Aorta (tissue), 5 donors: ENCODE measurements around the gene COMMD4. TPM values are rescaled to one million over a fixed set of nuclear protein-coding genes. Genes with fewer than 3 reads are reported as not detected.

Source experiments
- ATAC-seq: fragments of 200-7000 bp; cut with Tn5 transposase; one replicate; pipeline ENCODE4 v1.9.1; 2022; ENCODE audit warnings: moderate library complexity; ENCODE audit not compliant: low FRiP score
- DNase-seq, 2 donors: peaks; one replicate each; pipeline ENCODE4 v3.0.0-alpha.2; 2020
- H3K27ac ChIP-seq, 2 donors: one replicate each; pipeline ENCODE4 v1.5.1; 2013; ENCODE audit warnings: low read length in 2 of 2, mild to moderate bottlenecking in 2 of 2, moderate library complexity in 2 of 2, control low read depth in 1 of 2, inconsistent platforms in 1 of 2, low read depth in 1 of 2
- H3K27me3 ChIP-seq, 2 donors: one replicate each; pipeline ENCODE4 v1.6.1; 2013; ENCODE audit warnings: control low read depth in 1 of 2, low read length in 1 of 2, mild to moderate bottlenecking in 1 of 2, moderate library complexity in 1 of 2; ENCODE audit not compliant: insufficient read depth in 2 of 2, control insufficient read depth in 1 of 2
- H3K36me3 ChIP-seq, 2 donors: one replicate each; pipeline ENCODE4 v1.6.1; 2013; ENCODE audit warnings: control low read depth in 1 of 2, low read length in 1 of 2, mild to moderate bottlenecking in 1 of 2; ENCODE audit not compliant: insufficient read depth in 2 of 2, control insufficient read depth in 1 of 2
- H3K4me1 ChIP-seq, 2 donors: one replicate each; pipeline ENCODE4 v1.6.1; 2013; ENCODE audit warnings: low read length in 2 of 2, control low read depth in 1 of 2, mild to moderate bottlenecking in 1 of 2, moderate library complexity in 1 of 2; ENCODE audit not compliant: insufficient read depth in 2 of 2, control insufficient read depth in 1 of 2
- H3K4me3 ChIP-seq, 2 donors: one replicate each; pipeline ENCODE4 v1.5.1; 2013; ENCODE audit warnings: low read length in 2 of 2, control low read depth in 1 of 2, mild to moderate bottlenecking in 1 of 2
- H3K9me3 ChIP-seq: one replicate; pipeline ENCODE4 v1.6.1; 2013; ENCODE audit warnings: mild to moderate bottlenecking, low read length; ENCODE audit not compliant: control insufficient read depth
- WGBS, 2 donors: extraction: QIAGEN DNeasy Blood & Tissue Kit; methylation state at CpG; one replicate each; pipeline ENCODE4 v1.1.7; 2013; 5-methylcytosine and 5-hydroxymethylcytosine counted together
- intact Hi-C, 2 donors: fragments of 100-400 bp; cut with DNase I; formaldehyde crosslinking; loops; one replicate each; pipeline versions ENCODE4 v1.14.2 to v1.15.0; 2022
- polyA plus RNA-seq, 2 donors: library from polyadenylated mRNA; stranded (reverse); fragments of 200-250 nt; gene quantifications; one replicate each; pipeline ENCODE4 v1.2.3, GENCODE V29; 2013
- total RNA-seq, 2 donors: library from RNA; stranded (reverse); fragmentation: NEBNext Ultra II Directional; extraction: Animal tissue kit (Norgen Biotek cat#: 25700); gene quantifications; one replicate each; pipeline ENCODE4 v1.2.1, GENCODE V29; 2021
- donor health status: healthy with polysubstance abuse.
- donor health status: Bipolar disorder and iron deficiency.
- donor health status: DM: no; HTN: no; CAD: no.
- donor health status: DM: no; HTN: no; CAD: no.
- donor health status: DM: yes; HTN: yes; CAD: no.

The COMMD4 gene
- total and polyA plus RNA-seq, 4 donors: 27.0 to 136 (median 39.2) TPM

DNA sequence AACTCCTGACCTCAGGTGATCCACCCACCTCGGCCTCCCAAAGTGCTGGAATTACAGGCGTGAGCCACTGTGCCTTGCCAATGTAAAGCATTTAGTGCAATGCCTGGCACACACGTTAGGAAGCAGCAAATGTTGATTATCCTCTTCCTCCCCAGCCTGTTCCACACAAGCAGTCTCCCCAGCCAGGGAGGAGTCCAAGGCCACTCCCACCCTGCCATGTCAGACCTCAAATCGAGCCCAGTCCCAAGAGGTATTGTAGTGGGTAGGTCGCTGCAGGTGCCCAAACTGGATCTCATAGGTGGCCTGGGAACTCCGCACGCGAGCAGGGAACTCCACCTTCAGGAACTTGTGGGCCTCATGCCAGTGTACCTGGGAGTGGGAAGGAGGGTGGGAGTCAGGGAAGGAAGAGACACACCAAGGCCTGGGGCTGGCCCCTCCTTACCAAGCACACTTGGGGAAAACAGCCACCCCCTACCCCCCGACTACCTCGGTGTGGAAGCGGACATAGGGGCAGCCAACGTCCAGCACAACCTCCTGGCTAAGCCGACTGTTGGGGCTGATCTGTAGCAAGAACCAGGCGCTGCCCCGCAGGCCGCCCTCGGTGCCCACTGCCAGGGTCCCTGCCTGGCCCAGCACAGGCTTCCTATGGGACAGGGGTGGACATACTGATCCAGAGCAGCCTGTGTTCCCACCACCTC lies 22.3 kb downstream of the COMMD4 start:
- H3K4me1 ChIP-seq: no peaks in the 10 kb centered on the region
- peak in 1 of 2 donors; percentile 37 for DNase-seq
- H3K9me3 ChIP-seq: no peaks in the 10 kb centered on the region
- H3K27ac ChIP-seq: no peak overlapping the region
- peaks cover 0 to 7% of the 10 kb centered on the region in 2 donors for H3K36me3 ChIP-seq
- ATAC-seq: no peak
- intact Hi-C loops: no loop called here
- 94 to 96% methylated on average over 17 of the region's 17 CpGs for WGBS, 2 donors
- no peak overlapping the region for H3K4me3 ChIP-seq
- no peaks in the 10 kb centered on the region for H3K27me3 ChIP-seq

DNA sequence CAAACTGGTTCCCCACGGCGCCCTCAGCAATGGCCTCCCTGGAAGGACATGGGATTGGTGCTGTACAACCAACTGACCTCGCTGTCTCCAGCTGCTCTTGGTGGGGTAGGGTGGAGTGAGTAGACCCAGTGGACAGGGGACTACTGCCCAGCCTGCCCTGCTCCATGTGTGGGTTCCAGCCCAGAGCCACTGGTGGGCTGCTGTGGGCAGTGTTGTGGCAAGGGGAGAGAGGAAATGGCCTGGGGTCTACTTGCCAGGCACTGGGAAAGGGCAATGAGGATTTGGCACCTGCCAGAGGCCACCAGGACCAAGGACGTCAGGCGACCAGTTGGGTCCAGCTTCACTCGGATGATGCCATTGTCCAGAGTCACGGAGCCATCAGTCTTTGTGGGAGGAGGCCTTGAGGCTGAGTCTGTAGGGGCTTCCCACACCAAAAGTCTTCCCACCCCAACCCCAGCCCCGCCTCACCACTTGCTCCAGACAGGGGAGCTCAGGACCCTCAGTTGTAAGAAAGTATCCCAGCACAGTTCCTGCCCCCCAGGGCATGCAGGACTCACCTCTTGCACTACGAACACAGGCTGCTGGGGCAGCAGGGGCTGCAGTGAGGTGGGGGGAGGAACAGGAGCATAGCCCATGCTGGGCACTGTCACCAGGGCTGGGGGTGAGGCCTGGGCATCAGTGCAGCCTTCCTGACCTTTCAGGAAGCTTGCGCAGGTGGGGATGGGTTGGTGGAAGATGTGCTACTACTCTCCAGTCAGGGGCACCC lies 23.1 kb downstream of the COMMD4 start:
- WGBS, 2 donors: 93 to 95% methylated on average over 10 of the region's 10 CpGs
- ATAC-seq: no peak
- intact Hi-C loops: no loop called here
- Histone ChIP-seq H3K36me3 (peaks cover 0 to 7% of the 10 kb centered on the region in 2 donors), H3K27ac (no peak overlapping the region), H3K9me3 (no peaks in the 10 kb centered on the region), H3K4me1 (no peaks in the 10 kb centered on the region), H3K27me3 (no peaks in the 10 kb centered on the region), H3K4me3 (no peak overlapping the region)
- DNase-seq: peak in 1 of 2 donors; percentile 26

GRCh38 chr15:75359537-75360250 lies 23.8 kb downstream of the COMMD4 start:
- peak in 1 of 2 donors; percentile 28 for DNase-seq
- Histone ChIP-seq H3K4me1 (no peaks in the 10 kb centered on the region), H3K9me3 (no peaks in the 10 kb centered on the region), H3K36me3 (peaks cover 0 to 7% of the 10 kb centered on the region in 2 donors), H3K27me3 (no peaks in the 10 kb centered on the region), H3K27ac (no peak overlapping the region), H3K4me3 (no peak overlapping the region)
- intact Hi-C loops: loop anchor here in 1 of 2 donors (10.0 kb wide), 1 partner anchor 265 kb away; the partner anchor contains the start of gene SNUPN
- 88 to 90% methylated on average over 15 of the region's 15 CpGs for WGBS, 2 donors
- no peak for ATAC-seq

DNA sequence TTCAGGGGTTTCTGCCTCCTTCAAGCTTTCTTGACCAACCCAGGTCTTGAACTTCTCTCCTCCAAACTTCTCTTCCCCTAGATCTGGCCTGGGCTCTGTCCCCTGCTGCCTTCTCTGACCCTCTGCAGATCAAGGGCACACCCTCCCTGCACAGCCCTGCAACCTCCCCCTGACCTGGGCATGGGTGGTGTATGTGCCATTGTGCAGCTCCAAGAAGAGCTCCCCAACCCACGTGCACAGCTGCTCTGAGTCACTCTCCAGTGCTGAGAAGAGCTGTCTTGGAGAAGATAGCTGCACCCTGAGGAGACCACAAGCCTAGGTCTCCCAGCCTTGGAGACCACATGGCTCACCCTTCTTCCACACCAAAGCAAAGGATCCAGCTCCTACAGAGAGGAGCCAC lies 24.5 kb downstream of the COMMD4 start:
- Histone ChIP-seq H3K4me1 (no peaks in the 10 kb centered on the region), H3K9me3 (no peaks in the 10 kb centered on the region), H3K27me3 (no peaks in the 10 kb centered on the region), H3K36me3 (peaks cover 0 to 7% of the 10 kb centered on the region in 2 donors), H3K4me3 (no peak overlapping the region), H3K27ac (no peak overlapping the region)
- 56 to 74% methylated on average over 1 of the region's 1 CpG for WGBS, 2 donors
- no peak for ATAC-seq
- no peak for DNase-seq
- intact Hi-C loops: loop anchor here in 1 of 2 donors (10.0 kb wide), 1 partner anchor 264 kb away; the partner anchor contains the start of gene SNUPN

DNA sequence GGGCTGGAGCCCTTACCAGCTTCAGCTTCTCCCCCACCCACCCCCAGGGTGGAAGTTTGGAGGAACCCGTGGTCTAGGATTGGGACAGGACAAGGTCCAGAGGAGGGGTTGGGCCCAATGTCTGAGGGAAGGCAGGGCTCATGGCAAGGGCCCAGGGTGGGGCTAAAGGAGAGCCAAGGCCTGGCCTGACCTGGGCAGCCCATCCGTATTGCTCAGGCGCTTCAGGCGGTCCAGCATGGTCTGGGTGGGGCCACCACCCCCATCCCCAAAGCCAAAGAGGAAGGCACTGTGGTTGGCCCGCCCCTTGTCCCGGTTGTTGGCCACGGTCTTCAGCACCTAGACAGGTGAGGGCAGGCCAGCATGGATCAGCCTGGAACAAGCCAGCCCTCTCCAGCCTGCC lies 25.0 kb downstream of the COMMD4 start:
- DNase-seq (peak in 1 of 2 donors; percentile 29), ATAC-seq (no peak)
- no peaks in the 10 kb centered on the region for H3K27me3 ChIP-seq
- no peak overlapping the region for H3K27ac ChIP-seq
- peaks cover 0 to 7% of the 10 kb centered on the region in 2 donors for H3K36me3 ChIP-seq
- intact Hi-C loops: loop anchor here in 1 of 2 donors (10.0 kb wide), 1 partner anchor 264 kb away; the partner anchor contains the start of gene SNUPN
- 93 to 94% methylated on average over 7 of the region's 7 CpGs for WGBS, 2 donors
- H3K4me3 ChIP-seq: no peak overlapping the region
- H3K9me3 ChIP-seq: no peaks in the 10 kb centered on the region
- no peaks in the 10 kb centered on the region for H3K4me1 ChIP-seq

DNA sequence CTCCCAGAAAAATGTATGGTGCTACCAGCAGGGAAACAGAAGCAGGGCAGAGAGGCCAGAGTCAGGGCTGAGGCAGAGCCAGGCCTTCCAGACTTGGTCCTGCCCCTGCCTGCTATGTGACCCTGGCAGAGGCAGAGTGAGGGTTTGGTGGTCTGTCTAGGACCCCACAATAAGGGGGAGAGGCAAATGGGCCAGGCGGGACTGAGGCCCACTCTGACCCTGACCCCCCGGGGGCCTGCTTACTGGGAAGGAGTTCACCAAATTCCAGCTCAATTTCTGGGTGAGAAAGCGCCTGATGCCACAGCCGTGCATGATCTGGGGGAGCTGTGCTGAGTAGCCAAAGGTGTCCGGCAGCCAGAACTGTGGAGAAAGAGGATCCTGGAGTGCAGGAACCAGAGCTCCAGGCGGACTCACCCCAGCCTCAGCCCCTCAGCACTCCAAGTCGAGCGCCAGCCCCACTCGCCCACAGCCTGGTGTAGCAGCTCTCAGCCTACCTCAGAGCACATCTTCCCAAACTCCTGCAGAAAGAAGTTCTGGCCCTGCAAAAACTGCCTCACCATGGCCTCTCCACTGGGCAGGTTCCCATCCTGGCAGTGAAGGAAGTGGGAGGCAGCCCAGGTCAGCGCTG lies 25.6 kb downstream of the COMMD4 start:
- H3K27me3 ChIP-seq: no peaks in the 10 kb centered on the region
- H3K27ac ChIP-seq: no peak overlapping the region
- no peaks in the 10 kb centered on the region for H3K4me1 ChIP-seq
- 93% methylated on average over 10 of the region's 10 CpGs for WGBS, 2 donors
- H3K4me3 ChIP-seq: no peak overlapping the region
- ATAC-seq (no peak), DNase-seq (peak in 1 of 2 donors; percentile 40)
- peaks cover 0 to 7% of the 10 kb centered on the region in 2 donors for H3K36me3 ChIP-seq
- H3K9me3 ChIP-seq: no peaks in the 10 kb centered on the region
- intact Hi-C loops: loop anchor here in 1 of 2 donors (10.0 kb wide), 1 partner anchor 263 kb away; the partner anchor contains the start of gene SNUPN

DNA sequence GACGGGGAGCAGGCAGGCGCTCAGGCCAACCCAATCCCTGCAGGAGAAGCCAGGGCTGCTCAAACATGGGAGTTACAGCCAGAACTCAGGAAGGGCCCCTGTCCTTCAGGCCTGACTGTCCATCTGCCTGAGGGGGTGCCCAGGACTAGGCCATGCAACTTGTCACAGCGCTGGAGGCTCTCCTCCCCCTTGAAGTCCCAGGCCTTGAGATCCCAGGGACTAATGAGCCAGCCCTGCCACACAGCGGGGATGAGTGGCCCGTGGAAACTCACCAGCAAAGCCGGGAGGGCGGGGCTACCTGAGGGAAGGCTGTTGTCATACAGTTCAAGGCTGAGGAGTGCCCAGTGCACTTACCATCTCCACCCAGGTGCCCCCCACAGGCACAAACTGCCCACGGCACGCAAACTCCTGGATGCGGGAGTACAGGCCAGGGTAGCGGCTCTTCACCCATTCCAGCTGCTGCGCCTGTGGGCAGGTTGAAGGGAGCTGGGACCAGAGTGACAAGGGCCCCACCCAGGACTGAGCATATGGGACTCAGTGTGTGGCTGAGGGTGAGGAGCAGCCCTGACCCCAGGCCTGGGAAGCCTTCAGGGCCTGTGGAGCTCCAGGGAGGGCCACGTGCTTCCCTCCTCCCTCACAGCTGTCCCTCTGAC lies 26.3 kb downstream of the COMMD4 start:
- H3K4me1 ChIP-seq: no peaks in the 10 kb centered on the region
- H3K27me3 ChIP-seq: no peaks in the 10 kb centered on the region
- intact Hi-C loops: loop anchor here in 1 of 2 donors (10.0 kb wide), 1 partner anchor 263 kb away; the partner anchor contains the start of gene SNUPN
- no peak overlapping the region for H3K27ac ChIP-seq
- peak in 1 of 2 donors; percentile 37 for DNase-seq
- no peak overlapping the region for H3K4me3 ChIP-seq
- no peaks in the 10 kb centered on the region for H3K9me3 ChIP-seq
- peaks cover 0 to 7% of the 10 kb centered on the region in 2 donors for H3K36me3 ChIP-seq
- no peak for ATAC-seq
- 84 to 91% methylated on average over 13 of the region's 13 CpGs for WGBS, 2 donors
